ENCODE measurements around the gene BRSK2.

BRSK2 gene

DNA sequence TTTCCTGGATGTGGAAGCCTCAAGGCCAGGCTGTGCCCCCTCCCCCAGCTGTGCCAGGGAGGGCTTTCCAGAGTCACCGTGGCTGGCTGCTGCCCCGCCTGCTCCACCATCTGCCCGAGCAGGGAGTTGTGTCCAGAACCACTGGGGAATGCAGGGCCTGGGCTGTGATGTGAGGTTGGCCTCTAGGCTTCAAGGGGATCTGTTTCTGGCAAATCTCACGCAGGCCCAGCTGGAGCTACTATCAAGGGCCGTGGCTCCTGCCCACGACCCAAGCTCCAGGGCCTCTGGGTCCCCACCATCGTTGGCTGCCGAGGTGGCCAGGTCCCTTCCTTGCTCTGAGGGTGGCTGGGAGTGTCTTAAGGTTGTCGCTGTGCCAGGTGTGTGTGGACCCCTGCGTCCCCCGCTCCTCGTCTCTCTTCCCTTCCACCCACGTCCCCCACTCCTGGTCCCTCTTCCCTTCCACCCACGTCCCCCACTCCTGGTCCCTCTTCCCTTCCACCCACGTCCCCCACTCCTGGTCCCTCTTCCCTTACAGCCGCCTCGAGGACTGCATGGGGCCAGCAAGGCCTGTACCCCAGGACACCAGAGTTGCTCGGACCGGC is 6.1 kb downstream of the BRSK2 start:
- Histone ChIP-seq H3K4me3 (ENCODE audit: low read depth, low read length) (no peak overlapping the region), H3K79me2 (no peaks in the 10 kb centered on the region), H3K4me2 (ENCODE audit: low read length) (no peak overlapping the region), H3K36me3 (ENCODE audit: control insufficient read depth, insufficient read depth, low read length) (no peaks in the 10 kb centered on the region), H3K9ac (no peak overlapping the region), H3K27me3 (ENCODE audit: control insufficient read depth, insufficient read depth, low read length) (no peaks in the 10 kb centered on the region), H3K4me1 (no peaks in the 10 kb centered on the region), H2AFZ (no peak overlapping the region), H3K27ac (no peak overlapping the region), H3K9me3 (ENCODE audit: control insufficient read depth, low read length) (no peaks in the 10 kb centered on the region)
- TF ChIP-seq, protein P1, sequence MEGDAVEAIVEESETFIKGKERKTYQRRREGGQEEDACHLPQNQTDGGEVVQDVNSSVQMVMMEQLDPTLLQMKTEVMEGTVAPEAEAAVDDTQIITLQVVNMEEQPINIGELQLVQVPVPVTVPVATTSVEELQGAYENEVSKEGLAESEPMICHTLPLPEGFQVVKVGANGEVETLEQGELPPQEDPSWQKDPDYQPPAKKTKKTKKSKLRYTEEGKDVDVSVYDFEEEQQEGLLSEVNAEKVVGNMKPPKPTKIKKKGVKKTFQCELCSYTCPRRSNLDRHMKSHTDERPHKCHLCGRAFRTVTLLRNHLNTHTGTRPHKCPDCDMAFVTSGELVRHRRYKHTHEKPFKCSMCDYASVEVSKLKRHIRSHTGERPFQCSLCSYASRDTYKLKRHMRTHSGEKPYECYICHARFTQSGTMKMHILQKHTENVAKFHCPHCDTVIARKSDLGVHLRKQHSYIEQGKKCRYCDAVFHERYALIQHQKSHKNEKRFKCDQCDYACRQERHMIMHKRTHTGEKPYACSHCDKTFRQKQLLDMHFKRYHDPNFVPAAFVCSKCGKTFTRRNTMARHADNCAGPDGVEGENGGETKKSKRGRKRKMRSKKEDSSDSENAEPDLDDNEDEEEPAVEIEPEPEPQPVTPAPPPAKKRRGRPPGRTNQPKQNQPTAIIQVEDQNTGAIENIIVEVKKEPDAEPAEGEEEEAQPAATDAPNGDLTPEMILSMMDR (IDR thresholded peaks at IDR 0.05): no peak

DNA sequence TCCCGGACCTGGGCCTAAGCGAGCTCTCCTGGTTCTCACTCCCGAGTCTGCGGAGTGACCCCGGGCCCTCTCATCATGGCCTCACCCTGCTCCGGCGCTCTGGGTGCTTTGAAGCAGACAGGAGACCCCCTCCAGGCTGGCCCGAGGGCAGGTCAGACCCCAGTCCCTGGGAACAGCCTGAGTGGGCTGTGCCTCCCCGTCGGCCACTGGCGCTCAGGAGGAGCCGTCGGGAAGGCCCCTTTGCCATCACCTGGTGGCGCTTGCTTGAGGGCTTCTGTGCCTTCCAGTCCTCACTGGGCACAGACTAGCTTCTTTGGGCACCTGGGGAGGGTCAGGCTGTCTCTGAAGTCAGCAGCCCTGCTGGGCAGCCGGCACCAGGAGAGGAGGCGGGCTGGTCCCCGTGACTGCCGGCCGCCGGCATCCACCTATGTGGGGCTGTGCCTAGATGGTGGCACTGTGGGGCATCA is 6.7 kb downstream of the BRSK2 start:
- Histone ChIP-seq H3K4me1 (no peaks in the 10 kb centered on the region), H3K9ac (no peak overlapping the region), H2AFZ (no peak overlapping the region), H3K4me2 (ENCODE audit: low read length) (no peak overlapping the region), H3K27me3 (ENCODE audit: control insufficient read depth, insufficient read depth, low read length) (no peaks in the 10 kb centered on the region), H3K27ac (no peak overlapping the region), H3K79me2 (no peaks in the 10 kb centered on the region), H3K36me3 (ENCODE audit: control insufficient read depth, insufficient read depth, low read length) (no peaks in the 10 kb centered on the region), H3K9me3 (ENCODE audit: control insufficient read depth, low read length) (no peaks in the 10 kb centered on the region), H3K4me3 (ENCODE audit: low read depth, low read length) (no peak overlapping the region)
- TF ChIP-seq, protein P1 (IDR thresholded peaks at IDR 0.05): no peak

DNA sequence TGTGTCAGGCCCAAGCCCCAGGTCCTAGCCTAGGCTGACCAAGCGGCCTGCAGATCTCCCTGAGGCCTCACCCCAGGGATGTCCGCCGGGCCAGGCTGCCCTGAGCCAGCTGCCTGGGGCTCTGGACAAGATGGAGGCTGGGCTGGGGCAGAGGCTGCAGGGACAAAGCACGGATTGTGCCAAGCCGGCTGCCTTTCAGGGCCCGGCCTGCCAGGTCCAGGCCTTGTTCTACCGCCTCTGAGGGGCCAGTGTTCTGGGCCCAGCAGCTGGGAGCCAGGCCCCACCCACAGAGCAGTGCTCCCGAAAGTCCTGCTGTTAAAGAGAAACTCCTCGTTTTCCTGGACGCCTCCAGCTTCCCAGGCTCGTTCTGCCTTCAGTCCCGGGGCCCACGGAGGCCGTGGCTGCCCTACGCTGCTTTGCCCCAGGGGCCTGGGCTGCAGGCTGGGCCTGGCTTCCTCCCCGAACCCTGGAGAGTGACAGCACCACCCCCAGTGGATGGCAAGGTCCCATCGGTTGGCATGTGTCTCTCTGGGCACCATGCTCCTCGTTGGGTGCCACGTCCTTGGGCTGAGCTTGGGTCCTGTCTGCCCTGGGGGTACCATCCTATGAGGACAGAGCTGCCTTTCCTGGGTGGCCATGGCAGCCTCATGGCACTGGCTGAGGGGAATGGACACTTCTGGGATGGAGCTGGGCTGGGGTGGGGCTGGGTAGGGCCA is 7.6 kb downstream of the BRSK2 start:
- no peaks in the 10 kb centered on the region for H3K9me3 ChIP-seq (ENCODE audit: control insufficient read depth, low read length)
- H3K36me3 ChIP-seq (ENCODE audit: control insufficient read depth, insufficient read depth, low read length): no peaks in the 10 kb centered on the region
- H3K79me2 ChIP-seq: no peaks in the 10 kb centered on the region
- H2AFZ ChIP-seq: no peak overlapping the region
- H3K4me1 ChIP-seq: no peaks in the 10 kb centered on the region
- H3K9ac ChIP-seq: no peak overlapping the region
- H3K27me3 ChIP-seq (ENCODE audit: control insufficient read depth, insufficient read depth, low read length): no peaks in the 10 kb centered on the region
- H3K4me2 ChIP-seq (ENCODE audit: low read length): no peak overlapping the region
- TF ChIP-seq, protein P1 (IDR thresholded peaks at IDR 0.05): no peak
- H3K27ac ChIP-seq: no peak overlapping the region
- no peak overlapping the region for H3K4me3 ChIP-seq (ENCODE audit: low read depth, low read length)

DNA sequence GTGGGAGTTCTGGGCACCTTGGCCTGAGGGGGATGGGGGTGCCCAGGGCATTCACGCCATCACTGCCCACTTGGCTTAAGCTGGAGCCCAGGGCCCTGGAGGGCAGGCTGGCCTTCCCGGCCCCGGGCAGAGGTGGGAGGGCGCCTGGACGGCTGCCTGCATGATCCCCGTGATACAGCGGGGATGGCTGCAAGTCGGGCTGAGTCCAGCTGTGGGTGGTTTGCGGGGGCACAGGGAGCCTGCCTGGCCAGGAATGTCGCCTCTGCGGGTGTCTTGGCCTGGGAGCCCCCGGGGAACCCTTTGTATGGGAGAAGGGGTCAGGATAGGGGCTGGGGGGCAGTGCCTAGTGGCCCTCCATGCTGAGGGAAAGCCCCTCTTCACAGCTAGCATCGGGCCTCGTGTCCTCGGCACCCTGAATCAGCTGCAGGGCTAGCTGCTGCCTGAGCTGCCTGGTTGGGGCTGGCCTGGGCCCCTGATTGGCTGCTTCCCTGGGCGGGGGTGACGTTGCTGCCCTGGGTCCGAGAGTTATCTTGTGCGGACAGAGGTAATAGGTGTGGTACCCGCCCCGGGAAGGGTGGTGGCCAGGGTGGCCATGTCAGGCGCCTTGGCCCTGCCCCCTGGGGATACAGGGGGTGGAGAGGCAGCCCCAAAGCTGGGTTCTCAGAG is 8.3 kb downstream of the BRSK2 start:
- no peaks in the 10 kb centered on the region for H3K4me1 ChIP-seq
- H3K27ac ChIP-seq: no peak overlapping the region
- no peak overlapping the region for H3K9ac ChIP-seq
- no peak overlapping the region for H2AFZ ChIP-seq
- no peaks in the 10 kb centered on the region for H3K27me3 ChIP-seq (ENCODE audit: control insufficient read depth, insufficient read depth, low read length)
- H3K79me2 ChIP-seq: peaks cover 2% of the 10 kb centered on the region
- H3K36me3 ChIP-seq (ENCODE audit: control insufficient read depth, insufficient read depth, low read length): no peaks in the 10 kb centered on the region
- no peak overlapping the region for H3K4me3 ChIP-seq (ENCODE audit: low read depth, low read length)
- H3K9me3 ChIP-seq (ENCODE audit: control insufficient read depth, low read length): no peaks in the 10 kb centered on the region
- TF ChIP-seq, protein P1 (IDR thresholded peaks at IDR 0.05): no peak
- no peak overlapping the region for H3K4me2 ChIP-seq (ENCODE audit: low read length)
